ENCODE results near the gene SCYL3.

The SCYL3 gene

DNA sequence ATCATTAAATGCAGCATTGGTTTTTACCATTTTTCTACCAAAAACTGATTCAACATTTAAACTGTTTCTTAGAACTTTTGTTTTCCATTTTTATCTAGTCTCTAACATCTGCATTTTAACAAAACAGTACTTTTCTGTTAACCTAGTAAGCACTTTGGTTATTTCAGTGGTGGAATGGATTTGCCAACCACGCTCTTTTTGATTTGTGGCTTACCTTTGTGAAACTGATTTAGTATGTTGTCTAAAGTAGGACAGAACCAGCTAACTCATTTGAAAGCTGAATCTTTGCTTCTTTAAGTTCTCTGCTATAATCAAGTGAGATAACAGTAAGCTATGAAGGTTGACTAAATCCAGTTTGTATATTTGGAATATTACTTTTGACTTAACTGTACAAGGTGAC is 57.5 kb downstream of the SCYL3 start:
- Histone ChIP-seq H3K27me3 (replicated peaks) (no peaks in the 10 kb centered on the region), H3K36me3 (replicated peaks) (no peaks in the 10 kb centered on the region), H3K4me3 (ENCODE audit: low read depth, low read length) (no peak overlapping the region), H3K27ac (no peak overlapping the region)
- in situ Hi-C loops (cut with HindIII; ENCODE audit: low pct_ligation_motif_present, low sequenced_read_pairs) = no loop called here
- DNase-seq = no peak
- TF ChIP-seq, protein P1, sequence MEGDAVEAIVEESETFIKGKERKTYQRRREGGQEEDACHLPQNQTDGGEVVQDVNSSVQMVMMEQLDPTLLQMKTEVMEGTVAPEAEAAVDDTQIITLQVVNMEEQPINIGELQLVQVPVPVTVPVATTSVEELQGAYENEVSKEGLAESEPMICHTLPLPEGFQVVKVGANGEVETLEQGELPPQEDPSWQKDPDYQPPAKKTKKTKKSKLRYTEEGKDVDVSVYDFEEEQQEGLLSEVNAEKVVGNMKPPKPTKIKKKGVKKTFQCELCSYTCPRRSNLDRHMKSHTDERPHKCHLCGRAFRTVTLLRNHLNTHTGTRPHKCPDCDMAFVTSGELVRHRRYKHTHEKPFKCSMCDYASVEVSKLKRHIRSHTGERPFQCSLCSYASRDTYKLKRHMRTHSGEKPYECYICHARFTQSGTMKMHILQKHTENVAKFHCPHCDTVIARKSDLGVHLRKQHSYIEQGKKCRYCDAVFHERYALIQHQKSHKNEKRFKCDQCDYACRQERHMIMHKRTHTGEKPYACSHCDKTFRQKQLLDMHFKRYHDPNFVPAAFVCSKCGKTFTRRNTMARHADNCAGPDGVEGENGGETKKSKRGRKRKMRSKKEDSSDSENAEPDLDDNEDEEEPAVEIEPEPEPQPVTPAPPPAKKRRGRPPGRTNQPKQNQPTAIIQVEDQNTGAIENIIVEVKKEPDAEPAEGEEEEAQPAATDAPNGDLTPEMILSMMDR (IDR thresholded peaks at IDR 0.05; ENCODE audit: low read depth, low read length, missing control alignments) = no peak

DNA sequence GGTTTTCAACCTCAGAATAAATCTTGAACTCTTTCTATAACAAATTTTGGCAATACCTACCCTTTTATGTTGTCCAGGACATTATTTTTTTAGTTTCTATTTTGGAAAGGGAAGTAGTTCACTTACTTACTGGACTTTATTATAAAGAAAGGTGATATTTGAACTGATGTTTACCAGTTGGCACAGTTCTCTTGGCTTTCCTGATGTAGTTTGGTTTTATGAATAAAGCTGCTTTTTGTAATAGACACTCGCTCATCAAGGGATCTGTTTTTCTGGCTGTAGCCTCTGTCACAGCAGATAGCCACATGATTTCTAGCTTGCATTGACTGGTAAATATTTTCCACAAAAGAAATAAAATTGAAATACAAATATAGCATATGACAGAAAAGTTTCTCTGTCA is 58.0 kb downstream of the SCYL3 start:
- H3K4me3 ChIP-seq (ENCODE audit: low read depth, low read length) = no peak overlapping the region
- in situ Hi-C loops (cut with HindIII; ENCODE audit: low pct_ligation_motif_present, low sequenced_read_pairs) = no loop called here
- H3K36me3 ChIP-seq (replicated peaks) = no peaks in the 10 kb centered on the region
- TF ChIP-seq, protein P1 (IDR thresholded peaks at IDR 0.05; ENCODE audit: low read depth, low read length, missing control alignments) = no peak
- DNase-seq = no peak
- H3K27me3 ChIP-seq (replicated peaks) = no peaks in the 10 kb centered on the region
- no peak overlapping the region for H3K27ac ChIP-seq

DNA sequence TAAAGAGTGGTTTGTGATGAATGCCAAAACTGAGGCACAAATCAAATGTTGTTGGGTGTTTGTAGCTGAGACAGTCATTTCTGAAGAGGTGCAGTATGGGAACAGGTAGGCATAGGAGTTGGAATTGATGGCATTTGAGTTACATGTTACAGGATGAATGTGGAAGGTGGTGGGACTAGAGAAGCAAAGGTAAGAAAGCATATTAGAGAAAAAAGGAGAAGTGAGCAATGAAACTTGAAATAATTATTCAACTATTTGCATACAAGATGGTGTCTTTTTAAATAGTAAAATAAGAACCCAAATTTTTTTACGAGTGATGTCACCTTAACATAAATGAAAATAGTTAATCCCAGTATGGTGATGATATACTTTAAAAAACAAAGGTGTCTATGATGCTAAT is 58.8 kb downstream of the SCYL3 start:
- H3K36me3 ChIP-seq (replicated peaks) = no peaks in the 10 kb centered on the region
- H3K27me3 ChIP-seq (replicated peaks) = no peaks in the 10 kb centered on the region
- H3K27ac ChIP-seq = no peak overlapping the region
- TF ChIP-seq, protein P1 (IDR thresholded peaks at IDR 0.05; ENCODE audit: low read depth, low read length, missing control alignments) = no peak
- in situ Hi-C loops (cut with HindIII; ENCODE audit: low pct_ligation_motif_present, low sequenced_read_pairs) = no loop called here
- no peak overlapping the region for H3K4me3 ChIP-seq (ENCODE audit: low read depth, low read length)
- DNase-seq = no peak

DNA sequence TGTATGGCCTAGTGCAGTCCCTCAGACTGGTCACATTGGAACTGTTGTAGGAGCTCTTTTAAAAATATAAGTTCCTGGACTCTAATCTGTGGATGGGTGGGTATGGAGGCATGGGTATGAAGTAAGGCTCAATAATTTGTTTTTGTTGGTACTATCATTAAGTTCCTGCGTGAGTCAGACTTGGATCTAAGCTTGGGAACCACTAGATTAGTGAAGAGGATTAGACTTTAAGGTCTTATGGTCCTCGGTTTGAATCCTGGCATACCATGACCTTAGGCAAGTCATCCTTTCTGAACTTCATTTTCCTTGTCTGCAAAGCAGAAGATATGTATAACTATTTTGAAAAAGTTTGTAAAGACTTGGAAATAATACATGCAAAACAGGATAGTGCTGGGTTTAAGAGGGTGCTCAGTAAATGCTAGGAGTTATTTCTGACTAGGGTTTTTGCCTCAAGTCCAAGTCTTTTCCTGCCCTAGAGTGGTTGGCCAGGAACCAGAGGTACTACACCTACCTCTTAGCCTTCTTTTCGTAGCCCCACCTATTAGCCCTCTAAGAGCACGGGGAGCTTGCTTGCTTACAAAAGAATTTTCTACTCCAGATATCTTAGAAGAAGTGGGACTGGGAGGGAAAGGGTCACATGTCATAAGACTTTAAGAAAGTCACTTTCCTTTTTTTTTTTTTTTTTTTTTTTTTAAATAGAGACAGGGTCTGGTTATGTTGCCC is 60.4 kb downstream of the SCYL3 start:
- Histone ChIP-seq H3K36me3 (replicated peaks) (no peaks in the 10 kb centered on the region), H3K27ac (no peak overlapping the region), H3K4me3 (ENCODE audit: low read depth, low read length) (no peak overlapping the region), H3K27me3 (replicated peaks) (no peaks in the 10 kb centered on the region)
- TF ChIP-seq, protein P1 (IDR thresholded peaks at IDR 0.05; ENCODE audit: low read depth, low read length, missing control alignments) = no peak
- no peak for DNase-seq
- in situ Hi-C loops (cut with HindIII; ENCODE audit: low pct_ligation_motif_present, low sequenced_read_pairs) = no loop called here

DNA sequence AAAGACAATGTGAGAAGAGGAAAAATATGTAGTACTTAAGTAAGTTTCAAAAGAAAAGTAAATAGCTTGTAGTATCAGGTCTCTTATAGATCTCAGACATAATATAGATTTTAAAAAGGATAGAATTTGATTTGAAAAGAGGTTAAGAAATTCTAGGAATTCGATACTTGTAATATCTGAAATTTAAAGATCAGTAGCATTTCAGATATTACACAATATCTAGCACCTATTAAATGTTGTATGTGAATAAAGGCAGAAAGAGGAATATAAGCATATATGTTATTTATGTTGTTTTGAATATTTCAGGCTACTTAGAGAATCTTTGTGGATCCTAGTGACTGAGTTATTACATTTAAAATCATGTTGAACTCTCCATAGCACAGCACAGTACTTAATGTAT is 64.0 kb downstream of the SCYL3 start:
- in situ Hi-C loops (cut with HindIII; ENCODE audit: low pct_ligation_motif_present, low sequenced_read_pairs) = no loop called here
- Histone ChIP-seq H3K4me3 (ENCODE audit: low read depth, low read length) (no peak overlapping the region), H3K27ac (no peak overlapping the region), H3K36me3 (replicated peaks) (no peaks in the 10 kb centered on the region), H3K27me3 (replicated peaks) (no peaks in the 10 kb centered on the region)
- no peak for DNase-seq
- TF ChIP-seq, protein P1 (IDR thresholded peaks at IDR 0.05; ENCODE audit: low read depth, low read length, missing control alignments) = no peak

DNA sequence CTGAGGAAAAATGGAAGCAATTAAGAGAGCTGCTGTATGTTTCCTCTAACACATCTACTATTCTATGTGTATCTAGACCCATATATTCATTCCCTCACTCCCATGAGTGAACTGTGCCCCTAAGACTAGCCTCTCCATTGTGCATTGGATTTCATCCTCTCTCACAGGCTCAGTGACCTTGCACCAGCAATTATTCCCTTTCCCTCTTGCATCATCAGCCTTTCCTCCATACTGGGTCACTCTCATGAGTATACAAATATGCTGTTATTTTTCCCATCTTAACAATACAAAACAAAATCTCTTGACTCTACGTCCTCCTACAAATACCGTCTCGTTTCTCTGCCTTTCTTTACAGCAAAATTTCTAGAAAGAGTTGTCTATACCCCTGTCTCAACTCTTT is 69.5 kb downstream of the SCYL3 start:
- in situ Hi-C loops (cut with HindIII; ENCODE audit: low pct_ligation_motif_present, low sequenced_read_pairs) = no loop called here
- H3K27ac ChIP-seq = no peak overlapping the region
- TF ChIP-seq, protein P1 (IDR thresholded peaks at IDR 0.05; ENCODE audit: low read depth, low read length, missing control alignments) = no peak
- H3K4me3 ChIP-seq (ENCODE audit: low read depth, low read length) = no peak overlapping the region
- no peaks in the 10 kb centered on the region for H3K27me3 ChIP-seq (replicated peaks)
- H3K36me3 ChIP-seq (replicated peaks) = peaks cover 3% of the 10 kb centered on the region
- DNase-seq = no peak
